GM20431 (cell line): ENCODE results near the gene GUCA2B.

Experiments used
- in situ Hi-C: fragments of 300-500 bp; cut with MseI, MboI; formaldehyde crosslinking; loops from one replicate; pipeline ENCODE4 v1.15.0; 2020; ENCODE audit warnings: low sequenced_read_pairs; ENCODE audit not compliant: unreplicated experiment

Gene GUCA2B

DNA sequence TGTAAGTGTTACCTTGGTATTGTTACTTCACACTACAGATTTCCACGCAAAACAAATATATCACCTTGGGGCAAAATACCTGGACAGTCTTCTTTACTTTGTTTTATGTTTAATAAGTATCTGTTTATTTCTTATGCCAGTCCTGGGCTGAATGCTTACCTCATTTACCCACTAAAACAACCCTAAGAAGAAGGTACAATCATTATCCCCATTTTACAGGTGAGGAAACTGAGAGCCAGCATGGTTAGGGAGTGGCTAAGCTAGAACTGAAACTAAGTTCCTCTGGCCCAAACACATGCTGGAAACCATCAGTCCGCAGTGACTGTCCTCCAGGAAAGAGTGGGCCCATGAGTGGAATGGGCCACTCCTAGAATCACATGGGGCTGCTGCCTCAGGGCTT lies 13.0 kb upstream of the GUCA2B start:
- in situ Hi-C loops = loop anchor here (25.0 kb wide), 1 partner anchor 578 kb away; no protein-coding TSS in a partner anchor

DNA sequence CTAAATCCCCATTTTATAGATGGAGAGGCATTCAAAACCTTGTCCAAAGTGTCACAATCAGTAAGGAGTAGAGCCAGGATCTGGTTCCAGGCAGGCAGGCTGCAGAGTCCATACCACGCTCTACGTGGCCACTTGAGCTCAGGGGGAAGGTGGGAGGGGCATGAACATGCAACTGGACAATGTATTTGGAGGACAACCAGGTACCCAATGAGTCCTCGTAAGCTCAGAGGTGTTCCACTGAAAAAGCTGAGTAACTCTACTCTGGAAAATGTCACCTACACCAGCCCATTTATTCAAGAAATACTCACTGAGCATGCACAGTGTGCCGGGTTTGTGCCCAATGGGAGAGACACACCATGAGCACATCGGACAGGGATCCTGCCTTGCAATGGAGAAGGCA lies 11.2 kb upstream of the GUCA2B start:
- in situ Hi-C loops = loop anchor here (25.0 kb wide), 1 partner anchor 580 kb away; no protein-coding TSS in a partner anchor

DNA sequence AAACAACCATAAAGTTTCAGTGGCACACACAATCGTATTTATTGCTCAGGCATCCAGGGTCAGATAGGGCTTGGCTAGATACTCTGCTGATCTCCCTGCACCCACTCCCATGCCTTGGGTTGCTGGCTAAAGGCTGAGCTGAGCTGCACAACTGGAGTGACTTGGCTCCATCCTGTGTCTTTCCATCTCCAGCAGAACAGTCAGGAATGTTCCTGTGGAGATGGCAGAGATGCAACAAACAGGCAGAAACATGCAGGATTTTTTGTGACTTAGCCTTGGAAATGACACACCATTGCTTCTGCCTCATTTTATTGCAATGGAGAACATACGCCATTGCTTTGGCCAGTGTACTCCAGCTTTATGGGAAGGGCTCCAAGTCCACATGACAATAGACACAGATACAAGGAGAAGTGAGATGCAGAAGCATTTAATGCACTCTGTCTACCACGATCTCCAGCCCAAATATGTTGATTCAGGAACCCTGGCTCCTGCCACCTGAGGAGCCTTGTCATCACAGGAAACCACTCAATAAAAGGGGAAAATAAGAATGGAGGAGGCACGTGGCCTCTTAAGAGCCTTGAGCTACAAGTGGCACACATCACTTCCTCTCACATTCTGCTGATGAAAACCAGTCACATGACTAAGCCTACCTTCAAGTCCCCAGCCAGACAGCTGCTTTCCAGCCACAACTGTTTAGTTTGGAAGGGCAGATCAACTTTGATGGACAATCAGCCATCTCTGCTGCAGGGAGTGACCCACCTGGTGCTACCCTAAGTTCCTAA lies 10.1 kb upstream of the GUCA2B start:
- in situ Hi-C loops = loop anchor here (25.0 kb wide), 1 partner anchor 581 kb away; no protein-coding TSS in a partner anchor

DNA sequence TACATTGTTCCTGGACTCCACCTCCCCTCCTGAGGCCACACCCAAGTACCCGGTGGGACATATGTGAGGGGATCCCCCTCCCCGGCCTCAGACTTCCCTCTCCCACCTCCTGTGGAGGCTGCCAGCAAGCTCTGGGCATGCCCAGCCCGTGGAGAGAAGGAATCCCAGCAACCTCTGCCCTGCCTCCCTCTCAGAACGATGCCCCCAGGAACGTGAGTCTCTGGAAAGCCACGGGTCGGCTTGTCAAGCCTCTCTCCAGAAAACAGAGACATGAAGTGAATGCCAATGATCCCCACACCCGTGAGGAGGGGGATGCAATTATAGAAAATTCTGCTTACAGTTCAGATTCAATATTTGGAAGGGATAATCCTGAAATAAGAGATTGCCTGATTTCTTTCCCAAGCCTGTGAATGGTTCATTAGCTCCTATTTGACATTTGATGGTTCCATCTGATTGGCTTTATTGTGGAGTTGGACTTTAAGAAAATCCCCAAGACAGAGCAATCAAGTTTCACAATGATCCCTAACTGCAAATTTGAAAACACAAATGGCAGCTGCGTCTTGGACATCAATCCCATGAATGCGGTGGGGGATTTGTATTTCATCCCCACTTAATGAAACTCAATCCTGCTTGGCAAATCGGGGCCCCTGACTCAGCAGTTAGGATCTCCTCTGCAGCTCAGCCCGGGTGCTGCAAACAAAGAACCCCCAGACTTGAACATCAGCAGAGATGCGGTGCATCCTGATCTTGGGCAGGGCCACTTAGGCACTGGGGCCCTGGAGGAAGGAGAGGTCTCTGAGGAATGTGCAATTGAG lies 9.1 kb upstream of the GUCA2B start:
- in situ Hi-C loops = loop anchor here (25.0 kb wide), 1 partner anchor 582 kb away; no protein-coding TSS in a partner anchor

DNA sequence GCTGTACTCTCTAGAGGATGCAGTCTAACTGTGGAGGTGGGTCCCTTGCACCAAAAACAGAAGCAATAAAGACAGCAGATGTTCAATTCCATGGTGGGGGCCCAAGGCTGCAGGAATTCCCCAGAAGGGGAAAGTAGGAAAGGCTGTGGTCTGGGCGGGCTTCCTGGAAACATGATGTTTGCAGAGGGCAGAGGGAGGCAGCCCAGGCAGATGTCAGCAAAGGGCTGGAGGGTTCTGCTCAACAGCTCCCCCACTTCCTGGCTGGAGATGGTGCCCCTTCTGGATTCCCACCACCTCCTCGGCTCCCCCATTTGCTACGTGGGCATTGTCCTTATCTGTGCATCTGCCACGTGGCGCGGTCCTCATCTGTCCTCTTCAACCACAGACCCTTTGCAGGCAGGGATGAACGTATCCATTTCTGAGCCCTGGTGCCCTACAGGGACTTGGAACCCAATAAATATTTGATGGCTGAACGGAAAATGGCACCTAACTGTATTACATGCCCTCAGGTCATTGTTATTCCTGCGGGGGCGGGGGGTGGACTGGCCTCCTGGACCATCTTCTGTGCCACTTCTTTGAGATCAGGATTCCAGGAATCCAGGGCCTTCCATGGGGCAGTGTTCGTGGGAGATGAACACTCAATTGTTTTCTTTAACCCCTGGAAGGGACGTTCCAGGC lies 8.4 kb upstream of the GUCA2B start:
- in situ Hi-C loops = loop anchor here (25.0 kb wide), 1 partner anchor 583 kb away; no protein-coding TSS in a partner anchor

DNA sequence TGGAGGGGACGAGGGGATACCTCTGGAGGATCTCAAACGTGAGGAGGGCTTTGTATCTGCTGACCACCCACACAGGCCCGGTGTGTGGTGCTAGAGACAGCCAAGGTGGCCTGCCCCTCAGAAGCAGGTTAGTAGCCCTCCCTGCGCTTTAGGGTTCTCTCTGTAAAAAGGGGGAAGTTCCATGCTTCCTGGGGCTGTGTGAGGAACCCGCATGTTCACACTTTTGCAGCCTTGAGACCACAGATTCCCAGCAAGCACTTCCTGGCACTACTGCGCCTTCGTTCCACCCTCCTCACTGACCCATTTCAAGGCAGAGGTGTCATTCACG lies 7.9 kb upstream of the GUCA2B start:
- in situ Hi-C loops = loop anchor here (25.0 kb wide), 1 partner anchor 583 kb away; no protein-coding TSS in a partner anchor

DNA sequence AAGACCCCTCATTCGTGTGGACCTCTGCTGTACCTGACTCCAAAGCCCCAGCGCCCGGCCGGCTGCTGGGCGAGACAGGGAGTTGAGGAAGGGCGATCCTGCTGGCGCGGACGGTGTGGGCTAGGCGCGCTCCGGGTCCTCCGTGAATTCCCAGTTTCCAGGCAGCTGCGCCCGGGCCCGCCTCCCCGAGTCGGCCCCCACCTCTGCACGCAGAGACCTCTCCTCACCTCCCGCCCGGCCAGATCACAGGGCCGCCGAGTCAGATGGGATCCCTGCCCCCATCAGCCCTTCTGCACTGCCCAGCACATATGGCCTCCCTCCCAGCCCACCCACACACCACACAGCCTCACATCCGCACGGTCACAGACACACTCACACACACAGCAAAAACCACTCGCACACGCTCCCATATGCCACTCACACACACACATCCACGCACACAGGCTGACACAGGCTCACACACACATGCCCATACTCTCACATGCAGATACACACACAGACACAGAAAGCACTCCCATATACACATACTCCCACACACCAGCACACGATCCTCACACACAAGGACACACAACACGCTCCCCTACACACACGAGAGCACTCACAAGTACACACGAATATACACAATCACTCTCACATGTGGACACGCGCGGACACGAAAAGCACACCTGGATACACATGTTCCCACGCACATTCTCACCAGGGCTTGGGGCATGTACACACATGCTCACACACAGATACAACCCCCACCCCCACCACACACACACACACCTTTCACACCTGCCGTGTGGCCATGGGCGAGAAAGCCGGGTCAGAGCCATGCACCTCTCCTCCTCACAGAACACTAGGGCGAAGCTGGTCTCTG lies 7.2 kb upstream of the GUCA2B start:
- in situ Hi-C loops = loop anchor here (25.0 kb wide), 1 partner anchor 584 kb away; no protein-coding TSS in a partner anchor

DNA sequence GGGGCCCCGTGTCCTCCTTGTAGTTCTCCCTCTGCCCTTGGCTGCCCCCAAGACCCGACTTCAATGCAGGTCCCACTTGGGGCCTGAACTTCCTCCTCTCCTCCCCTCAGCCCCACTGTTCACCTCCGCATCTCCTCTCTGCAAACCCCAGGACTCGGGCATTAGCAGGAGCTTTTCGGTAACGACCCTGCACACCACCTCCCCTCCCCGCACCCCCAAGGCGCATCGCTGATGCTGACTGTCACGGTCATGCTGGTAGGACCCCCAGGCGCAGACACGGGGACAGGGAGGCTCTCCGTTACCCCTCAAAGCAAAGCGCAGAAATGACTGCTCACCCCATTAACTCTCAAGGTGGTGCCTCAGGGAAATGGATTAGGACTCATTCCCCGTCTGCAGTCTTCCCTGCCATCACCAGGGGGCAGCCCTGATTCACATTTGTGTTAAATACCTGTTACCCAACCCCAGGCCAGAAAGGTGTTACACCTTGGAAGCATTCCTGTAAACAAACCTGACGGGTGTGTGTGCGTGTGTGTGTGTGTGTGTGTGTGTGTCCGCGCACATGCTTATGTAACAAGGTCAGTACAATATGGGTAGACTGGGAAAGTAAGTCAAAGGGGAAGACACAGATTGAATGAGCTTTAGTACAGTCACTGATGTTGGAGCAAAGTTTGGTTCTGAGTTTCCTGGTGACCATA lies 6.4 kb upstream of the GUCA2B start:
- in situ Hi-C loops = loop anchor here (25.0 kb wide), 1 partner anchor 584 kb away; no protein-coding TSS in a partner anchor

DNA sequence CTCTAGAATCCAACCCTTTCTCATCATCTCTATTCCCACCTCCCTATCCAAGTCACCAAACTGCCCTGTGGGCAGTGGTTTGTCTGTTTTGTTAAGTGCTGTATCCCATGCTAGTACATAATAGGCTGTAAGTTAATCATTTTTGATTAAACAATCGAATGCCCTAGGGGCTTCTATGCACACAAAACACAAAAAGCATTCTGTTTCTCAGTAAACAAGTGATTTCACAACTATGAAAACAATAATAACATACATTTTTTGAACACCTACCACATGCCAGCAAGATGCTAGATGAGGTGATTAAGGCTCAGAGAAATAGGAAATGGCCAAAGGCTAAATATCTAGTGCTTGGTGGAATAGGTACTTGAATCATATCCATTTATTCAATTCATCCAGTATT lies 5.0 kb upstream of the GUCA2B start:
- in situ Hi-C loops = loop anchor here (25.0 kb wide), 1 partner anchor 586 kb away; no protein-coding TSS in a partner anchor

DNA sequence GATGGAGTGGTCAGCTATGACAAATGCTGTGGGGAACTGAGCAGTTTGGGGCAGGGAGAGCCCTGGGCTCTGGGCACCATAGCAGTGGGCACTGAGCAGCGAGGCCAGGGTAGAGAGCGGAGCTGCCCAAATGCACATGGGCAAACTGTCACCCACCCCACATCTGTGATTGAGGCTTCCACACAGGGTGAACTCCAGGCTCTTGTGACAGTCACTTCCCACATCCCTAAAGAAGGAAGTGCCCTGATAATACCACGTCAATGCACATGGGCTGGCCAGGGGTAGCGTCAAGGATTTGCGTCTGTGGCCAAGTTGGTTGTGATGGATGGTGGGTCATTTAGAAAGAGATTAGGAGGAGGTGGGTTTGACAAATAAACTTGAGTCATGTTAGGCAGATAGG lies 2.6 kb upstream of the GUCA2B start:
- in situ Hi-C loops = no loop called here

DNA sequence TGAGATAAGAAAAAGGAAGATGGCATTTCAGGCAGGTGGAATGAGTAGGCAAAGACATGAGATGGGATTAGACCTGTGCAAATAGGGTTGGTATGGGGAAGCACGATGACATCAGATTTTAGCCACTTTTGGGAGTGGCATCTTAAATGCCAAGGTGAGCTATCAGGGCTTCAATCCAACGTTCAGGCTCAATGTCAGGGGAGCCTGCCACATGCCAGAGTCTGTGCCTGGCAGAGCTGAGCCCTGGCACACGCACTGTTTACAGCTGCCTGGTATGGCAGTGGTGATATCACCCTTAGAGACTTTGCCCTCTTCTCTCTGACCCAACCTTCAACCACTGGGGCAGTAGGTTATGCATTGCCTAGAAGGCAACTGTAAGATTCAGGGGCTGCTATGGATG lies 1.1 kb upstream of the GUCA2B start:
- in situ Hi-C loops = no loop called here

DNA sequence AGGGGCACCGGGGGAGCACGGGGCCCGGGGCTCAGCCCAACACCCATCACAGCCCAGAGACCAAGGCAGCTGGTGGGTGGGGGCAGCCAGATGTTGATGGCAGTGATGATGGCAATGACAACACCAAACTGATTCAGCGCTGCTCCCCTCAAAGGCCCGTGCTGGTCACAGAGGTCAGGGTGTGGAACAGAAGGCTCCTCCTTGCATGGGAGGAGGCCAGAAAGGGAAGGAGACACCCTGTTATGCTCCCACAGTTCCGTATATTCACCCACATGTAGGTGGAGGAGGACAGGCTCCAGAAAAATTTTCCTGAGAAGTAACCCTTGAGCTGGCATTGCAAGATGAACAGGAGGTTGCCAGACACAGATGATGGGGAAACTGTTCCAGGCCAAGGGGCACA lies 414 bp downstream of the GUCA2B start:
- in situ Hi-C loops = no loop called here

DNA sequence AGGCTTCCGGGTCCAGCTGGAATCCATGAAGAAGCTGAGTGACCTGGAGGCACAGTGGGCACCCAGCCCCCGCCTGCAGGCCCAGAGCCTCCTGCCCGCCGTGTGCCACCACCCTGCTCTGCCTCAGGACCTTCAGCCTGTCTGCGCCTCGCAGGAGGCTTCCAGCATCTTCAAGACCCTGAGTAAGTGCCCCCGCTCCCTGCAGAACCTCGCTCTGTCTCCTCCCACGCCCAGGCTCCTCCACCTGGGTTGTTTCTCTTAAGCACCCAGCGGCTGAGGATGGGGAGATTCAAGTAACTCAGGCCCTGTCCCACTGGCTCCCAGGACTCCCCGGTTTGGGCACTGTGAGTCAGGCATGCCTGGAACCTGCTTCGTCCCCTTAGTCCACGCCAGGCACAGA lies 1.5 kb downstream of the GUCA2B start:
- in situ Hi-C loops = no loop called here

DNA sequence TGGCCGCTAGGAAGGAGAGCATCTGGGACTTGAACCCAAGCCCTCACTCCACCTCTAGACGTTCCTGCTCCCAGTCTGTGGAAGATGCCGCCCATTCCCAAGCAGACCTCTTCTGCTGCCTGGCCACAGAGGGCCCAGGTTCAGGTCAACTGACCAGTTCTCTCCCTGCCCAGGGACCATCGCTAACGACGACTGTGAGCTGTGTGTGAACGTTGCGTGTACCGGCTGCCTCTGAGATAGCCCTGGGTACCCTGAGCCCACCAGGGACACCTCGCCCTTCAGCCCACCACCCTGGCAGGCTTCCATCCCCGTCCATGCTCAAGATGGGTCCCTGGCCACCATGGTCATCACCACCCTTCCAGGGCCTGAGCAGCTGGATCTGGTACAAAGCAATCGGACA lies 2.2 kb downstream of the GUCA2B start:
- in situ Hi-C loops = no loop called here

DNA sequence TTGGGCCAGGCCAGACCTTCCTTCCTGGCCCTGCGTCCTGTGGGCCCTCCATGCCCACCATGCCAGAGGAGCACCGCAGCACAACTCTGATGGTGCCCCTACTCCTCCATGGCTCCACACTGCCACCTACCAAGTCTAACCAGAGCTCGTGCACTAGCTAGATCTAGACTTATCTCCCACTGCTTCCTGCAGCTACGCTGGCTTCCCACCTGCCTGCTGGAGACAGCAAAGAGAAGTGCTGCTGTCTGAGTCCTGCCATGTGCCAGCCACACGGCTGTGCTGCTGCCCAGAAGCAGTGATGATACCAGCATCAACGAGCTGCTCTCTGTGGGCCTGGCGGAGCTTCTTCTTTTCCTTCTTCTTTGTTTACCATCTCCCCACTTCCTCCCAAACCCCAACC lies 4.5 kb downstream of the GUCA2B start:
- in situ Hi-C loops = no loop called here

DNA sequence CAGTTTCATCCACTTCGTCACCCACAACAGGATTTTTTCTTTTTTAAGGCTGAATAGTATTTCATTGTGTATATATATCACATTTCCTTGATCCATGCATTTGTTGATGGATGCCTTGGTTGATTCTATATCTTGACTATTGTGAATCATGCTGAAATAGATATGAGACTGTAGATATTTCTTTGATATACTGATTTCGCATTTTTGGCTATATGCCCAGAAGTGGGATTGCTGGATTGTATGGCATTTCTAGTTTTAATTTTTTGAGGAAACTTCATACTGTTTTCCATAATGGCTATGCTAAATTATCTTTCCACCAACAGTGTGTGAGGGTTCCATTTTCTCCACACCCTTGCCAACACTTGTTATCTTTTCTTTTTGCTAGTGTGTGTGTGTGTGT lies 5.0 kb downstream of the GUCA2B start:
- in situ Hi-C loops = no loop called here

DNA sequence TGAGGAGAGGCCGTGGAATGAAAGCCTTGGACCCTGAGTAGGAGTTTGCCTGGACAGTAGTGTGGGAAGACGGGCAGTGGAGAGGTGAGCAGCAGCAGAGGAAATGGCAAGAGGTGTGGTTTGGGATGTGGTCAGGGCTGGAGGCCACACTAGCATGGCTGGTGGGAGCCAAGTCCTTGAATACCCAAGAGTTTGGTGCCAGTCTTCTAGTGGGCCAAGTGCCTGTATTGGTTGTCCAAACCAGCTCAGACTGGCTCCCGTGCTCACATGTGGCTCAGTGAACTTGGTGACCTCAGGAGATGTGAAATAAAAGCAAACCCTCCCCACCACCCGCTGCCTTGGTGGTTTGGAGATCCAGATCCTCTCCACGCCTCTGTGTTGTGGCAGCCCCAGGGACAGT lies 9.0 kb downstream of the GUCA2B start:
- in situ Hi-C loops = no loop called here

DNA sequence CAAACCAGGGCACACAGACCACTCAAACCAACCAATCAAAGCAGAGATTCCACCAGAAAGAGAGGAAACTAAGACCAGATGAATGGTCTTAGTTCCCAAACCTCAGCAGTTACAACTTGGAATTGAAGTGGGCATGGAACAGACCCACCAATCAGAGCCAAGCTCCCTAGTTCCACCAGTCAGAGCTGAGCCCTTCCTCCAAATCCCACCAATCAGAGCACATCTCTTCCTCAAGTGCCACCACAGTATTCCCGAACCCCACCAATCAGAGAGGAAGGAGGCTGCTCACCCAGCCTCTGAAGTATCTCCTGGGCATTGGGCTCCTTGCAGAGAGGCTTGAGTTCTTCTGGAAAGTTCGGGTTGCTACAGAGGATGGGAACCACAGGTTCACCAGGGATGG lies 9.9 kb downstream of the GUCA2B start:
- in situ Hi-C loops = no loop called here
